Measurements from ENCODE around the gene DDX17.
A peak's percentile ranks its signal among the peaks of the same experiment; 100 is the strongest.

- TF ChIP-seq POLR2A (IDR thresholded peaks at IDR 0.05; ENCODE audit: low read depth, low read length) (peak; percentile 35; the same call in 1 of the 2 replicates), RAD21 (IDR thresholded peaks at IDR 0.05; ENCODE audit: low read length) (no peak), CTCF (conservative IDR thresholded peaks at IDR 0.05; ENCODE audit: low read depth, low read length) (no peak), USF2 (IDR thresholded peaks at IDR 0.05; ENCODE audit: low read depth, low read length) (no peak), ELK1 (IDR thresholded peaks at IDR 0.05; ENCODE audit: borderline replicate concordance, low read depth, low read length) (no peak), FOS (IDR thresholded peaks at IDR 0.05; ENCODE audit: low read depth, low read length) (no peak), MAFK (IDR thresholded peaks at IDR 0.05; ENCODE audit: low read depth, low read length) (no peak), BHLHE40 (IDR thresholded peaks at IDR 0.05; ENCODE audit: low read depth, low read length) (no peak), MXI1 (IDR thresholded peaks at IDR 0.05; ENCODE audit: borderline replicate concordance, low read depth, low read length) (no peak), NFE2L2 (IDR thresholded peaks at IDR 0.05; ENCODE audit: low read depth, low read length) (no peak), CEBPB (IDR thresholded peaks at IDR 0.05; ENCODE audit: low read depth, low read length) (no peak), MAZ (IDR thresholded peaks at IDR 0.05; ENCODE audit: borderline replicate concordance, low read depth, low read length) (no peak), SMC3 (IDR thresholded peaks at IDR 0.05; ENCODE audit: low read depth, low read length) (no peak)
Measured at GRCh38 chr22:38482662-38483308, 23.3 kb downstream of the DDX17 start.
